GM11168 (cell line): Measurements from ENCODE around the gene SPATA25.
"Not testable (repeated sequence)": the region's sequence is repeated elsewhere in the genome, so short reads cannot be mapped to it uniquely, and the experiment has no call there.

Experiments used
- in situ Hi-C: fragments of 300-500 bp; cut with MboI; formaldehyde crosslinking; loops from one replicate; pipeline ENCODE4 v1.12.0; 2022; ENCODE audit warnings: low sequenced_read_pairs; ENCODE audit not compliant: unreplicated experiment

The SPATA25 gene, protein sequence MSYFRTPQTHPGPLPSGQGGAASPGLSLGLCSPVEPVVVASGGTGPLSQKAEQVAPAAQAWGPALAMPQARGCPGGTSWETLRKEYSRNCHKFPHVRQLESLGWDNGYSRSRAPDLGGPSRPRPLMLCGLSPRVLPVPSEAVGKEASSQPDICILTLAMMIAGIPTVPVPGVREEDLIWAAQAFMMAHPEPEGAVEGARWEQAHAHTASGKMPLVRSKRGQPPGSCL

DNA sequence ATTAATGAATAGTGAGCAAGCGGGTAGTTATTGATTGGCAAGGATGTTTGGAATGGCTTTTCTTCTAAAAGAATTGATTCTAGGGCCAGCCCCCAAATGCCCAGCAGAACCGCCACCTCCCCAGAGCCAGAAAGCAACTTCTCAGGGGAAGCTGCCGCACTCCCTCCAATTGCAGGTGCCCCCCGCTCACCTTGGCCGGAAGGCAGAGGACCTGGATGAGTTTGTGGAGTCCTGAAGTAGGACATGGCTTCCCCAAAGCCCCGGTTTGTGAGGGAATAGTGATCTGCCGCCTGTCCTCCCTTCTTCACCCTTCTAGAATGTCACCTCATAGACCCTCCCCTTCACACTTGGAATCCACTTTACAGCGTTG is at the start of gene SPATA25:
Gene SPATA25 (minus strand): TSS at position 277 of the 370 bp plus-strand sequence. CDS start 32 bp downstream, at position 245.
- in situ Hi-C loops: no loop called here

GRCh38 chr20:45935416-45936046 is 48.1 kb upstream of the SPATA25 start:
- in situ Hi-C loops: no loop called here

- in situ Hi-C loops: no loop called here
Observed at GRCh38 chr20:45934586-45935415, 47.4 kb upstream of the SPATA25 start, which contains the start of gene PCIF1. Gene PCIF1 (plus strand): TSS chr20:45934683. CDS start chr20:45939000, 4,317 bp downstream.

- in situ Hi-C loops: no loop called here
Observed at GRCh38 chr20:45934046-45934585, 46.7 kb upstream of the SPATA25 start.

- in situ Hi-C loops: no loop called here
Observed at GRCh38 chr20:45933266-45934045, 46.0 kb upstream of the SPATA25 start.

- in situ Hi-C loops: not testable (repeated sequence)
Observed at GRCh38 chr20:45931680-45932079, 44.3 kb upstream of the SPATA25 start.

GRCh38 chr20:45927071-45927878 is 39.9 kb upstream of the SPATA25 start:
- in situ Hi-C loops: no loop called here

GRCh38 chr20:45926731-45927070 is 39.3 kb upstream of the SPATA25 start:
- in situ Hi-C loops: no loop called here

GRCh38 chr20:45925821-45926506 is 38.5 kb upstream of the SPATA25 start:
- in situ Hi-C loops: no loop called here

GRCh38 chr20:45924391-45925261 is 37.2 kb upstream of the SPATA25 start:
- in situ Hi-C loops: no loop called here

- in situ Hi-C loops: no loop called here
Observed at GRCh38 chr20:45921337-45922189, 34.1 kb upstream of the SPATA25 start.

GRCh38 chr20:45920462-45921336 is 33.3 kb upstream of the SPATA25 start:
- in situ Hi-C loops: no loop called here

- in situ Hi-C loops: no loop called here
Observed at GRCh38 chr20:45919542-45920399, 32.3 kb upstream of the SPATA25 start.

- in situ Hi-C loops: no loop called here
Observed at GRCh38 chr20:45918779-45919537, 31.5 kb upstream of the SPATA25 start.
